ENCODE measurements around the gene MEGF11. TPM values are rescaled to one million over a fixed set of nuclear protein-coding genes. Genes with fewer than 3 reads are reported as not detected.

Gene MEGF11
- polyA plus RNA-seq, 1 of the 3 experiments (the other 2 are of a cell fraction): not detected

GRCh38 chr15:65847989-65848388 is 405.6 kb downstream of the MEGF11 start:
- no peak overlapping the region for H3K4me3 ChIP-seq (ENCODE audit: low read depth in 2 of 2, low read length in 1 of 2)
- no peaks in the 10 kb centered on the region for H3K79me2 ChIP-seq (ENCODE audit: insufficient read depth)
- H3K36me3 ChIP-seq (replicated peaks in 1 of 2; ENCODE audit: control insufficient read depth in 1 of 2, insufficient read depth in 2 of 2, low read length in 1 of 2): no peaks in the 10 kb centered on the region
- ChIA-PET CTCF (interaction anchor here (1.3 kb wide), 1 partner anchor 207 kb away, joined by 3 read pairs; no protein-coding TSS in a partner anchor), POLR2A (no interaction called here)
- no peaks in the 10 kb centered on the region for H3K27me3 ChIP-seq (ENCODE audit: insufficient read depth)
- H3K9me2 ChIP-seq: no peaks in the 10 kb centered on the region
- no peaks in the 10 kb centered on the region for H4K20me1 ChIP-seq (ENCODE audit: insufficient read depth)
- no peak overlapping the region for H3K9ac ChIP-seq
- peaks cover 3% of the 10 kb centered on the region; the same call in 1 of the 2 replicates for H3K9me3 ChIP-seq
- DNase-seq: no peak
- no peaks in the 10 kb centered on the region for H3F3A ChIP-seq (replicated peaks; ENCODE audit: insufficient read depth)
- H2AFZ ChIP-seq (ENCODE audit: low read depth): no peak overlapping the region
- H3K27ac ChIP-seq (ENCODE audit: low read depth in 2 of 2, low read length in 1 of 2): no peak overlapping the region
- no peaks in the 10 kb centered on the region for H3K4me1 ChIP-seq (ENCODE audit: control insufficient read depth in 1 of 2, insufficient read depth in 2 of 2, low read depth in 1 of 2, low read length in 1 of 2)
- H3K4me2 ChIP-seq: no peak overlapping the region
- TF ChIP-seq SIN3A (IDR thresholded peaks at IDR 0.05; ENCODE audit: borderline replicate concordance, low read depth, low read length) (no peak), EZH2phosphoT487 (IDR thresholded peaks at IDR 0.05; ENCODE audit: borderline replicate concordance, low read depth) (no peak), PBX3 (IDR thresholded peaks at IDR 0.05) (no peak), MEF2A (IDR thresholded peaks at IDR 0.05; ENCODE audit: borderline replicate concordance, low read depth) (no peak), TAF1 (IDR thresholded peaks at IDR 0.05; ENCODE audit: borderline replicate concordance, low read depth, low read length) (no peak), ZBTB33 (IDR thresholded peaks at IDR 0.05; ENCODE audit: borderline replicate concordance, low read depth) (no peak), RCOR1 (IDR thresholded peaks at IDR 0.05; ENCODE audit: low read length) (no peak), TCF12 (IDR thresholded peaks at IDR 0.05) (no peak), JUND (IDR thresholded peaks at IDR 0.05) (no peak), IRF3 (IDR thresholded peaks at IDR 0.05; ENCODE audit: low read depth, low read length) (no peak), MXI1 (IDR thresholded peaks at IDR 0.05; ENCODE audit: low read depth, low read length) (no peak), TEAD4 (IDR thresholded peaks at IDR 0.05; ENCODE audit: borderline replicate concordance, insufficient read depth) (no peak), MAX (IDR thresholded peaks at IDR 0.05; ENCODE audit: low read depth) (no peak), NFIC (IDR thresholded peaks at IDR 0.05; ENCODE audit: borderline replicate concordance) (no peak), FOXJ3 (CRISPR knock-in tag; IDR thresholded peaks at IDR 0.05) (no peak), EP300 (IDR thresholded peaks at IDR 0.05; ENCODE audit: borderline replicate concordance in 1 of 2, low read depth in 1 of 2, low read length in 1 of 2) (no peak), RFX5 (IDR thresholded peaks at IDR 0.05; ENCODE audit: low read length) (no peak), RAD21 (IDR thresholded peaks at IDR 0.05; ENCODE audit: low read length) (no peak), RXRA (IDR thresholded peaks at IDR 0.05; ENCODE audit: borderline replicate concordance, low read depth) (no peak), GABPA (IDR thresholded peaks at IDR 0.05; ENCODE audit: low read depth) (no peak)
